PC-9 (cell line): ENCODE results near the gene SPECC1L. TPM values are rescaled to one million over a fixed set of nuclear protein-coding genes. Genes with fewer than 3 reads are reported as not detected.

ENCODE experiments used
- BruUV-seq: library from RNA; stranded (reverse); fragments of 400-500 nt; replicated peaks from 2 replicates; lab custom pipeline; 2021; lab: Mats Ljungman, UMichigan
- CTCF ChIA-PET: fragments of 300-600 bp; sonication (Branson Sonifier 250); formaldehyde crosslinking; loops from one replicate; lab custom pipeline; 2022; ENCODE audit warnings: antibody characterized with exemption; lab: Charles Lee
- POLR2A ChIA-PET: fragments of 300-600 bp; sonication (Branson Sonifier 250); formaldehyde crosslinking; loops from one replicate; lab custom pipeline; 2022; ENCODE audit warnings: antibody characterized with exemption; ENCODE audit not compliant: unreplicated experiment; lab: Charles Lee
- DNase-seq, 2 experiments: peaks; one replicate each; pipeline versions ENCODE4 v3.0.0 to v3.0.0-alpha.2; 2015 to 2022; ENCODE audit warnings: mixed read lengths in 1 of 2
- H2AFZ ChIP-seq: fragments of 200-600 bp; sonication (generic); 2 replicates; pipeline ENCODE4 v1.8.1; 2017; ENCODE audit warnings: antibody characterized with exemption
- H3F3A ChIP-seq: fragments of 200-600 bp; sonication (generic); 2 replicates; pipeline ENCODE4 v1.8.1; 2017; ENCODE audit warnings: antibody characterized with exemption, mild to moderate bottlenecking, low read depth; ENCODE audit not compliant: insufficient read depth
- H3K27ac ChIP-seq: fragments of 200-600 bp; sonication (generic); 2 replicates; pipeline ENCODE4 v1.6.1; 2016; ENCODE audit warnings: mixed run types
- H3K27me3 ChIP-seq: fragments of 200-600 bp; sonication (generic); 2 replicates; pipeline ENCODE4 v1.6.1; 2016; ENCODE audit warnings: low read depth, mixed run types; ENCODE audit not compliant: insufficient read depth
- H3K36me3 ChIP-seq: fragments of 200-600 bp; sonication (generic); 2 replicates; pipeline ENCODE4 v1.6.1; 2016; ENCODE audit warnings: low read depth, mixed run types
- H3K4me1 ChIP-seq: fragments of 200-600 bp; sonication (generic); replicated peaks from 2 replicates; pipeline ENCODE4 v1.6.1; 2016; ENCODE audit warnings: mixed run types; ENCODE audit not compliant: insufficient read depth
- H3K4me2 ChIP-seq: fragments of 200-600 bp; sonication (generic); 2 replicates; pipeline ENCODE4 v1.6.1; 2017; ENCODE audit warnings: mixed run types
- H3K4me3 ChIP-seq: fragments of 200-600 bp; sonication (generic); 2 replicates; pipeline ENCODE4 v1.6.1; 2016; ENCODE audit warnings: mixed run types
- H3K79me2 ChIP-seq: fragments of 200-600 bp; sonication (generic); 2 replicates; pipeline ENCODE4 v1.6.1; 2017; ENCODE audit warnings: low read depth, mixed run types
- H3K9me2 ChIP-seq: fragments of 200-600 bp; sonication (generic); 2 replicates; pipeline ENCODE4 v1.8.1; 2017; ENCODE audit warnings: mild to moderate bottlenecking; ENCODE audit not compliant: insufficient read depth
- H3K9me3 ChIP-seq: fragments of 200-600 bp; sonication (generic); 2 replicates; pipeline ENCODE4 v1.8.1; 2016; ENCODE audit warnings: low read depth; ENCODE audit not compliant: insufficient read depth
- H4K20me1 ChIP-seq: fragments of 200-600 bp; sonication (generic); 2 replicates; pipeline ENCODE4 v1.8.1; 2017; ENCODE audit not compliant: insufficient read depth
- CTCF ChIP-seq: fragments of 200-600 bp; sonication (generic); conservative IDR thresholded peaks from 2 replicates; pipeline ENCODE4 v1.6.1; 2017; ENCODE audit warnings: mixed run types, antibody characterized with exemption, mild to moderate bottlenecking, moderate library complexity
- EZH2 ChIP-seq: fragments of 200-600 bp; sonication (generic); IDR thresholded peaks from 2 replicates; pipeline ENCODE4 v1.8.0; 2017; ENCODE audit warnings: antibody characterized with exemption, low read depth
- intact Hi-C: fragments of 100-400 bp; cut with micrococcal nuclease; formaldehyde crosslinking; loops from one replicate; pipeline ENCODE4 v1.10.0; 2022; ENCODE audit not compliant: unreplicated experiment
- total RNA-seq: library from RNA; stranded (reverse); gene quantifications from 2 replicates; pipeline ENCODE4 v1.2.3, GENCODE V29; 2021

SPECC1L gene
- total RNA-seq, 1 experiment from 2014 or later: 38.9 TPM

GRCh38 chr22:24413271-24413670 is 142.6 kb downstream of the SPECC1L start:
- Histone ChIP-seq H3K9me3 (no peaks in the 10 kb centered on the region), H3K27me3 (no peaks in the 10 kb centered on the region), H2AFZ (no peak overlapping the region), H3K4me2 (no peak overlapping the region), H4K20me1 (peaks cover 4% of the 10 kb centered on the region), H3K79me2 (no peaks in the 10 kb centered on the region), H3K4me1 (no peaks in the 10 kb centered on the region), H3K27ac (no peak overlapping the region), H3K36me3 (no peaks in the 10 kb centered on the region), H3F3A (no peaks in the 10 kb centered on the region; the same call in 1 of the 2 replicates), H3K9me2 (no peaks in the 10 kb centered on the region), H3K4me3 (no peak overlapping the region)
- no peak for TF ChIP-seq CTCF
- TF ChIP-seq EZH2: no peak
- POLR2A ChIA-PET: no interaction called here
- intact Hi-C loops: no loop called here
- CTCF ChIA-PET: interaction anchor here (0.6 kb wide), 1 partner anchor 292 kb away, joined by 9 read pairs; no protein-coding TSS in a partner anchor
- no peak for DNase-seq
- no TSS peak for BruUV-seq

- Histone ChIP-seq H3K9me2 (no peaks in the 10 kb centered on the region), H2AFZ (no peak overlapping the region), H3K4me3 (no peak overlapping the region), H3K79me2 (no peaks in the 10 kb centered on the region), H3K36me3 (no peaks in the 10 kb centered on the region), H3K27me3 (no peaks in the 10 kb centered on the region), H4K20me1 (no peaks in the 10 kb centered on the region; the same call in none of the 2 replicates), H3K4me2 (no peak overlapping the region), H3K4me1 (no peaks in the 10 kb centered on the region), H3F3A (no peaks in the 10 kb centered on the region; the same call in 1 of the 2 replicates), H3K9me3 (no peaks in the 10 kb centered on the region), H3K27ac (no peak overlapping the region)
- CTCF ChIA-PET: interaction anchor here (0.6 kb wide), 1 partner anchor 291 kb away, joined by 9 read pairs; no protein-coding TSS in a partner anchor
- intact Hi-C loops: no loop called here
- no TSS peak for BruUV-seq
- DNase-seq: no peak
- POLR2A ChIA-PET: no interaction called here
- TF ChIP-seq EZH2 (no peak), CTCF (no peak)
Measured at GRCh38 chr22:24413736-24414385, 143.2 kb downstream of the SPECC1L start.

GRCh38 chr22:24414523-24414922 is 143.9 kb downstream of the SPECC1L start:
- ChIA-PET POLR2A (no interaction called here), CTCF (no interaction called here)
- Histone ChIP-seq H3F3A (no peaks in the 10 kb centered on the region; the same call in 1 of the 2 replicates), H3K4me2 (no peak overlapping the region), H3K36me3 (no peaks in the 10 kb centered on the region), H3K4me3 (no peak overlapping the region), H3K4me1 (no peaks in the 10 kb centered on the region), H3K9me2 (no peaks in the 10 kb centered on the region), H3K79me2 (no peaks in the 10 kb centered on the region), H3K27me3 (no peaks in the 10 kb centered on the region), H2AFZ (no peak overlapping the region), H3K27ac (no peak overlapping the region), H4K20me1 (no peaks in the 10 kb centered on the region; the same call in none of the 2 replicates), H3K9me3 (no peaks in the 10 kb centered on the region)
- no peak for DNase-seq
- intact Hi-C loops: no loop called here
- no peak for TF ChIP-seq CTCF
- TF ChIP-seq EZH2: no peak
- BruUV-seq: no TSS peak
